ENCODE measurements around the gene SPG7.

GRCh38 chr16:89489040-89489897, 18.9 kb upstream of the SPG7 start:
- no peak for TF ChIP-seq CTCF (IDR thresholded peaks at IDR 0.05)
- TF ChIP-seq POLR2A (IDR thresholded peaks at IDR 0.05), result no peak
